ENCODE results near the gene RAC2. TPM values are rescaled to one million over a fixed set of nuclear protein-coding genes. Genes with fewer than 3 reads are reported as not detected.

Gene RAC2
- total RNA-seq, 2 donors from 2014 or later = 27.4 to 27.6 TPM

GRCh38 chr22:37223965-37224551 is 20.0 kb downstream of the RAC2 start:
- peak overlapping the region; percentile 17 for H3K27ac ChIP-seq
- intact Hi-C loops (cut with DNase I) = no loop called here

GRCh38 chr22:37222440-37222971 is 21.6 kb downstream of the RAC2 start:
- TF ChIP-seq CTCF (IDR thresholded peaks at IDR 0.05) = no peak
- no peak overlapping the region for H3K9ac ChIP-seq (ENCODE audit: low read depth in 2 of 2, low read length in 2 of 2)
- no peak for DNase-seq
- H3K36me3 ChIP-seq = no peaks in the 10 kb centered on the region
- H3K27ac ChIP-seq = peak overlapping the region; percentile 63
- no peaks in the 10 kb centered on the region for H3K27me3 ChIP-seq
- no peaks in the 10 kb centered on the region for H3K9me3 ChIP-seq
- no peak overlapping the region for H3K4me3 ChIP-seq
- no peaks in the 10 kb centered on the region for H3K4me1 ChIP-seq
- intact Hi-C loops (cut with DNase I) = no loop called here

More at GRCh38 chr22:37223965-37224551, 20.0 kb downstream of the RAC2 start:
- TF ChIP-seq CTCF (IDR thresholded peaks at IDR 0.05) = no peak
- H3K9ac ChIP-seq (ENCODE audit: low read depth in 2 of 2, low read length in 2 of 2) = no peak overlapping the region
- no peaks in the 10 kb centered on the region for H3K9me3 ChIP-seq
- no peaks in the 10 kb centered on the region for H3K27me3 ChIP-seq
- DNase-seq = no peak
- H3K4me3 ChIP-seq = no peak overlapping the region
- H3K36me3 ChIP-seq = no peaks in the 10 kb centered on the region
- H3K4me1 ChIP-seq = no peaks in the 10 kb centered on the region

GRCh38 chr22:37221424-37222333 is 22.4 kb downstream of the RAC2 start:
- DNase-seq = no peak
- H3K27me3 ChIP-seq = no peaks in the 10 kb centered on the region
- no peak overlapping the region for H3K4me3 ChIP-seq
- no peak overlapping the region for H3K9ac ChIP-seq (ENCODE audit: low read depth in 2 of 2, low read length in 2 of 2)
- TF ChIP-seq CTCF (IDR thresholded peaks at IDR 0.05) = no peak
- peak overlapping the region; percentile 63 for H3K27ac ChIP-seq
- no peaks in the 10 kb centered on the region for H3K4me1 ChIP-seq
- H3K36me3 ChIP-seq = no peaks in the 10 kb centered on the region
- H3K9me3 ChIP-seq = no peaks in the 10 kb centered on the region
- intact Hi-C loops (cut with DNase I) = no loop called here

- Histone ChIP-seq H3K9me3 (no peaks in the 10 kb centered on the region), H3K27me3 (no peaks in the 10 kb centered on the region), H3K36me3 (no peaks in the 10 kb centered on the region), H3K9ac (ENCODE audit: low read depth in 2 of 2, low read length in 2 of 2) (peak overlapping the region in 1 of 2 donors; percentile 8), H3K27ac (no peak overlapping the region), H3K4me3 (no peak overlapping the region), H3K4me1 (no peaks in the 10 kb centered on the region)
- no peak for DNase-seq
- TF ChIP-seq CTCF (IDR thresholded peaks at IDR 0.05) = no peak
- intact Hi-C loops (cut with DNase I) = no loop called here
Measured at GRCh38 chr22:37220543-37220981, 23.5 kb downstream of the RAC2 start.

- intact Hi-C loops (cut with DNase I) = no loop called here
- Histone ChIP-seq H3K36me3 (no peaks in the 10 kb centered on the region), H3K9ac (ENCODE audit: low read depth in 2 of 2, low read length in 2 of 2) (no peak overlapping the region), H3K9me3 (no peaks in the 10 kb centered on the region), H3K4me1 (no peaks in the 10 kb centered on the region), H3K27me3 (no peaks in the 10 kb centered on the region), H3K4me3 (no peak overlapping the region), H3K27ac (peak overlapping the region; percentile 61)
- no peak for DNase-seq
- TF ChIP-seq CTCF (IDR thresholded peaks at IDR 0.05) = no peak
Measured at GRCh38 chr22:37219533-37219932, 24.5 kb downstream of the RAC2 start.

Measured in colonic mucosa (tissue), 4 donors.